MM.1S (cell line): ENCODE results near the gene OBSCN.

ENCODE experiments used
- DNase-seq: peaks from one replicate; pipeline ENCODE4 v3.0.0-alpha.2; 2015
- H2AFZ ChIP-seq: fragments of 300-600 bp; sonication (generic); 2 replicates; pipeline ENCODE4 v1.6.0; 2016; ENCODE audit warnings: antibody characterized with exemption, low read length
- H3F3A ChIP-seq: fragments of 300-600 bp; sonication (generic); 2 replicates; pipeline ENCODE4 v1.6.1; 2016; ENCODE audit warnings: mild to moderate bottlenecking, antibody characterized with exemption, low read length, moderate library complexity, mixed read lengths; ENCODE audit not compliant: insufficient read depth
- H3K27ac ChIP-seq: fragments of 300-600 bp; sonication (generic); 2 replicates; pipeline ENCODE4 v1.5.1; 2016; ENCODE audit warnings: mild to moderate bottlenecking, low read length
- H3K27me3 ChIP-seq: fragments of 300-600 bp; sonication (generic); replicated peaks from 2 replicates; pipeline ENCODE4 v1.6.0; 2016; ENCODE audit warnings: low read length; ENCODE audit not compliant: insufficient read depth
- H3K36me3 ChIP-seq: fragments of 300-600 bp; sonication (generic); replicated peaks from 2 replicates; pipeline ENCODE4 v1.6.1; 2016; ENCODE audit warnings: mild to moderate bottlenecking, low read length, mixed read lengths; ENCODE audit not compliant: insufficient read depth
- H3K4me1 ChIP-seq: fragments of 300-600 bp; sonication (generic); 2 replicates; pipeline ENCODE4 v1.6.1; 2016; ENCODE audit warnings: low read length, mixed read lengths
- H3K4me2 ChIP-seq: fragments of 300-600 bp; sonication (generic); 2 replicates; pipeline ENCODE4 v1.6.0; 2016; ENCODE audit warnings: low read depth, low read length
- H3K4me3 ChIP-seq: fragments of 300-600 bp; sonication (generic); 2 replicates; pipeline ENCODE4 v1.5.1; 2016; ENCODE audit warnings: low read length, mixed read lengths
- H3K79me2 ChIP-seq: fragments of 300-600 bp; sonication (generic); 2 replicates; pipeline ENCODE4 v1.6.1; 2016; ENCODE audit warnings: mixed run types, low read length, mixed read lengths
- H3K9ac ChIP-seq: fragments of 300-600 bp; sonication (generic); 2 replicates; pipeline ENCODE4 v1.6.1; 2016; ENCODE audit warnings: low read length, mixed read lengths
- H3K9me2 ChIP-seq: fragments of 300-600 bp; sonication (generic); replicated peaks from 2 replicates; pipeline ENCODE4 v1.6.1; 2016; ENCODE audit warnings: mild to moderate bottlenecking, low read length, mixed read lengths; ENCODE audit not compliant: insufficient read depth
- H3K9me3 ChIP-seq: fragments of 300-600 bp; sonication (generic); replicated peaks from 2 replicates; pipeline ENCODE4 v1.6.1; 2016; ENCODE audit warnings: mild to moderate bottlenecking, low read length, mixed read lengths; ENCODE audit not compliant: insufficient read depth
- H4K20me1 ChIP-seq: fragments of 300-600 bp; sonication (generic); 2 replicates; pipeline ENCODE4 v1.6.1; 2016; ENCODE audit warnings: mild to moderate bottlenecking, low read length, moderate library complexity, mixed read lengths; ENCODE audit not compliant: insufficient read depth
- CTCF ChIP-seq: fragments of 300-600 bp; sonication (generic); IDR thresholded peaks from 2 replicates; pipeline ENCODE4 v1.5.1; 2016; ENCODE audit warnings: antibody characterized with exemption, low read length, mixed read lengths
- EZH2 ChIP-seq: fragments of 300-600 bp; sonication (generic); optimal IDR thresholded peaks from 2 replicates; pipeline ENCODE3; 2017; ENCODE audit warnings: low read depth, mild to moderate bottlenecking, antibody characterized with exemption, low read length, mixed read lengths
- EZH2phosphoT487 ChIP-seq: fragments of 300-600 bp; sonication (generic); IDR thresholded peaks from 2 replicates; pipeline ENCODE4 v1.6.1; 2018; ENCODE audit warnings: antibody characterized with exemption, low read length

Gene OBSCN

GRCh38 chr1:228304225-228304624 is 96.4 kb downstream of the OBSCN start:
- Histone ChIP-seq H3K4me2 (no peak overlapping the region), H3K27ac (no peak overlapping the region), H3K9ac (no peak overlapping the region), H3K4me1 (no peaks in the 10 kb centered on the region), H3K4me3 (no peak overlapping the region), H3F3A (no peaks in the 10 kb centered on the region), H3K79me2 (no peaks in the 10 kb centered on the region), H2AFZ (no peak overlapping the region), H3K9me2 (no peaks in the 10 kb centered on the region), H3K27me3 (no peaks in the 10 kb centered on the region), H3K9me3 (no peaks in the 10 kb centered on the region), H3K36me3 (no peaks in the 10 kb centered on the region), H4K20me1 (no peaks in the 10 kb centered on the region)
- no peak for TF ChIP-seq CTCF
- no peak for TF ChIP-seq EZH2
- TF ChIP-seq EZH2phosphoT487, result no peak
- no peak for DNase-seq

- DNase-seq, result no peak
- Histone ChIP-seq H4K20me1 (no peaks in the 10 kb centered on the region), H3K36me3 (no peaks in the 10 kb centered on the region), H3K79me2 (no peaks in the 10 kb centered on the region), H3F3A (no peaks in the 10 kb centered on the region), H3K4me1 (no peaks in the 10 kb centered on the region), H3K9me2 (no peaks in the 10 kb centered on the region), H3K9ac (no peak overlapping the region), H3K9me3 (no peaks in the 10 kb centered on the region), H2AFZ (no peak overlapping the region), H3K4me2 (no peak overlapping the region), H3K27ac (no peak overlapping the region), H3K27me3 (no peaks in the 10 kb centered on the region), H3K4me3 (no peak overlapping the region)
- no peak for TF ChIP-seq EZH2
- TF ChIP-seq CTCF, result no peak
- no peak for TF ChIP-seq EZH2phosphoT487
Observed at GRCh38 chr1:228304766-228305395, 97.0 kb downstream of the OBSCN start.

GRCh38 chr1:228305721-228306152 is 97.9 kb downstream of the OBSCN start:
- no peaks in the 10 kb centered on the region for H3K27me3 ChIP-seq
- H3K36me3 ChIP-seq, result no peaks in the 10 kb centered on the region
- H3K4me3 ChIP-seq, result no peak overlapping the region
- H3K9me3 ChIP-seq, result no peaks in the 10 kb centered on the region
- no peaks in the 10 kb centered on the region for H3K79me2 ChIP-seq
- no peak for DNase-seq
- no peak overlapping the region for H3K9ac ChIP-seq
- no peaks in the 10 kb centered on the region for H3K9me2 ChIP-seq
- TF ChIP-seq CTCF (no peak), EZH2phosphoT487 (no peak), EZH2 (no peak)
- H3K27ac ChIP-seq, result no peak overlapping the region
- no peaks in the 10 kb centered on the region for H3K4me1 ChIP-seq
- H4K20me1 ChIP-seq, result no peaks in the 10 kb centered on the region
- H3F3A ChIP-seq, result no peaks in the 10 kb centered on the region
- H2AFZ ChIP-seq, result no peak overlapping the region
- no peak overlapping the region for H3K4me2 ChIP-seq
